Activated CD4-positive, alpha-beta T cell treated with anti-CD3 and anti-CD28 coated beads, Interleukin-2, amount 50 U/mL, for 16 hours (primary cell): ENCODE data around the gene TRABD2B.

Experiments used
- DNase-seq: peaks from one replicate; pipeline ENCODE4 v3.0.0-alpha.2; 2020

TRABD2B gene

GRCh38 chr1:48019714-48020315, 22.6 kb upstream of the TRABD2B start:
- no peak for DNase-seq

GRCh38 chr1:48018799-48019198, 21.6 kb upstream of the TRABD2B start:
- no peak for DNase-seq

GRCh38 chr1:48017716-48018115, 20.5 kb upstream of the TRABD2B start:
- no peak for DNase-seq

- no peak for DNase-seq
Measured at GRCh38 chr1:48016515-48016914, 19.3 kb upstream of the TRABD2B start.

GRCh38 chr1:48013270-48013669, 16.1 kb upstream of the TRABD2B start:
- DNase-seq: no peak

GRCh38 chr1:48007047-48007446, 9.9 kb upstream of the TRABD2B start:
- DNase-seq: no peak

- no peak for DNase-seq
Measured at GRCh38 chr1:48006264-48006663, 9.1 kb upstream of the TRABD2B start.

GRCh38 chr1:48005253-48006117, 8.3 kb upstream of the TRABD2B start:
- no peak for DNase-seq

- no peak for DNase-seq
Measured at GRCh38 chr1:48003741-48004531, 6.8 kb upstream of the TRABD2B start.

GRCh38 chr1:48002142-48002541, 5.0 kb upstream of the TRABD2B start:
- DNase-seq: no peak

- DNase-seq: no peak
Measured at GRCh38 chr1:48001696-48002095, 4.5 kb upstream of the TRABD2B start.

GRCh38 chr1:48000883-48001282, 3.7 kb upstream of the TRABD2B start:
- DNase-seq: no peak

GRCh38 chr1:47999097-47999496, 1.9 kb upstream of the TRABD2B start:
- DNase-seq: no peak

- DNase-seq: no peak
Measured at GRCh38 chr1:47998396-47998990, 1.3 kb upstream of the TRABD2B start.

- DNase-seq: no peak
Measured at GRCh38 chr1:47996406-47997226, 569 bp downstream of the TRABD2B start.

GRCh38 chr1:47996060-47996405, 1.2 kb downstream of the TRABD2B start:
- no peak for DNase-seq

- DNase-seq: no peak
Measured at GRCh38 chr1:47995306-47996050, 1.7 kb downstream of the TRABD2B start.

GRCh38 chr1:47993881-47994625, 3.1 kb downstream of the TRABD2B start:
- no peak for DNase-seq

- no peak for DNase-seq
Measured at GRCh38 chr1:47993416-47993740, 3.8 kb downstream of the TRABD2B start.

GRCh38 chr1:47992720-47993415, 4.3 kb downstream of the TRABD2B start:
- DNase-seq: no peak

GRCh38 chr1:47991673-47992072, 5.5 kb downstream of the TRABD2B start:
- no peak for DNase-seq
